ENCODE results near the gene LIX1.

Gene LIX1

DNA sequence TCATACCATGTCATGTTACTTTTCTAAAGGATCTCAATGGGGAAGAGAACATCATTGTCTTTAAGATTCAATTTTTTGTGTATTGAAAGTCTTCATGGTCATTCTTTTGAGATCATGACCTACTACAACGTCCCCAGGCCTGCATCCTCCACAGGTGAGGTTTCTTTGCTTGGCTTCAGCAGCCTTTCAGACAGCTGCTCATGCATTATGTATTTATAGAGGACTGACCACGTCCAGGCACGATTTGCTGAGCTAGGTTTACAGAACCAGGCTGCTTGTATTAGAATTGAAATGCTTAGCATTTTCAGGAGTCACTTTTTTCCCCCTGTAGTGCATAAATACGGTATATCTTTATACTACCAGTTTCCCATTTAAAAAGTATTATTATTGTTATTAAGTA, 70.4 kb downstream of the LIX1 start:
- DNase-seq: no peak

DNA sequence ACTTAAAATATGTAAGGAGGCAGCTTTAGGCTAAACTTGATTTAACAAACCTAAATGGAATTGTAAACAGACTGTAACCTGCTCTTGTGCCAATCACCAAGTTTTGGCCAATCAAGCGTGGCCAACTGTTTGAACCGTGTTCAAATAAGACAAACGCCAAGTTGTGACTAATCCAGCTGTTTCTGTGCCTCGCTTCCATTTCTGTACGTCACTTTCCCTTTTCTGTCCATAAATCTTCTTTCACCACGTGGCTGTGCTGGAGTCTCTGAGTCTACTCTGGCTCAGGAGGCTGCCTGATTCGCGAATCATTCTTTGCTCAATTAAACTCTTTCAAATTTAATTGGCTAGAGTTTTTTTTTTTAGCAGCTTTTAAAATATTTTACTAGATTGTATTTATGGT, 71.3 kb downstream of the LIX1 start:
- DNase-seq: peak; percentile 48

DNA sequence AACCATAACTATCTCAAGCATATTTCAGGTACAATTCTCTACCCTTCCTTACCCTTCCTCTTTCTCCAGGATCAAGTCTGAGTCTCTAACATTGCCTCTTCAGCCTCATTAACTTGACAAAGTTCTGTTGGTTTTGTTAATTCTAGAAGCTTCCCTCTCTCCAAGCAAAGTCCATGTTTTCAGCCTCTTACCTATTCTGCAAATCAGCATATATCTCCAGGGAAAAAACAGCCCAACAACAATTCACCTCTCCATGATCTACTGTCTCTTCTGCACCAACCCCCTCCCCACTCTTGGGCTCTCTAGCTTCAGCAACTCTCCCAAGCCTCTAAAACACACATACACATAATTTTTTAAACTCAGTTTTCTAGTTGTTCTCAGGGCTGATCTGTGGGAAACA, 72.2 kb downstream of the LIX1 start:
- no peak for DNase-seq

DNA sequence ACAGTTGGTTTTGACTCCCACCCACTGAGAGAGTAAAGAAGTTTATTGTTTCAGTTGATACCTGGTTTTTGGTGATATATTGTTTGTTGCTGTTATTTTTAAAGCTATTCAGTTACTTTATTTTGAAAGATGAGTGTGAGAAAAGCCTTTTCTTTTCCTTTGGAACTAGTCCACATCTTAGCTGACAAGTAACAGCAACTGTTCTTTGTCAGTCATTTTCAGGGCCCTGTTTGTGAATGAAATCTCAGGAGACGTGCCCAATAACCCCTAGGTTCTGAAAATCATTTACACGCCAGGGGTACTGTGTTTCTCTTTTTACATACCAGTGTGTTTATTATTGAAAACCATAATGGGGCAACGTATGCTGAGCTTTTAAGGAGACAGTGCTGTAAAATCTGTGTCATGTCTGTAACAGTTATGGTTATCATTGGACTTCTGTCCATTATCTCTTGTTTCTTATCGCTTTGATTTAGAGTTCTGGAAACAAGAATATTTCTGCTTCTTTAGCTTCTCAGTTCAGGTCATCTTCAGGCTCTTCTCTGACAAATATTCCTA, 75.0 kb downstream of the LIX1 start:
- DNase-seq: peak; percentile 44

DNA sequence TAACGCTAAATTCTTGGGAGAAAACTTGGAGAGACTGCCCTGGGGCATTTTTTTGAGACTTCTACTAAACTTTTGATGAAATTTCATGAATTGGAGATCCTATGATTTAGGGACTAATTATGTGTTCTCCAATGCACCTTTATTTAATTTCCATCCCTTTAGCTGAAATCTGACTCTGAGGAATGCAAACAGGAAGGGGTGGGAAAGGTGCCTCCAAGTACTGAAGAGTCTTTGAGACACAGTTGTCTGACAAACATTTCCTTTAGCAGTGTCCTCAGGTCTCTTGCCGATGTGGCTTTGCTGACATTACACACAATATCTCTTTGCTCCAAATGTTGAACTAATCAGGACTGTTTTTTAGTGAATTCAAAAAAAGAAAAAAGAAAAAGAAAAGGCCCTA, 76.9 kb downstream of the LIX1 start:
- peak; percentile 42 for DNase-seq

DNA sequence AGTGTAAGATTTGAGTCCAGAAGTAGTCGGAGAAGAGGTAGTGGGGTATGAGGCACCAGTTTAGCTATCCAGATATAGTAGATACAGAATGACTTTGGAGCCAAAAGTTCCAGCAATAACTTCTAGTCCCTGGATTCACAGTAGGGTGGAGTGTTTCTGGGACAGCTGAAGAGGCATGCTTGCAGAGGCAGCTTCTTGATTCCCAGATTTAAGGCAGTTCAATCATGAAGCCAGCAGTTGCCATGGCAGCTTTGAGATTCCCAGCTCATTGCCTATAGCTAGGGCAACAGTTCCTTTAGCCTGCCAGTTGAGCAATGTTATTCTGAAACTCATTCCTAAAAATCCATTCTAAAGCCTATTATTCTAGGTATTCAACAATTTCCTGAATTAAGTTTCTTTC, 79.2 kb downstream of the LIX1 start:
- peak; percentile 15 for DNase-seq

DNA sequence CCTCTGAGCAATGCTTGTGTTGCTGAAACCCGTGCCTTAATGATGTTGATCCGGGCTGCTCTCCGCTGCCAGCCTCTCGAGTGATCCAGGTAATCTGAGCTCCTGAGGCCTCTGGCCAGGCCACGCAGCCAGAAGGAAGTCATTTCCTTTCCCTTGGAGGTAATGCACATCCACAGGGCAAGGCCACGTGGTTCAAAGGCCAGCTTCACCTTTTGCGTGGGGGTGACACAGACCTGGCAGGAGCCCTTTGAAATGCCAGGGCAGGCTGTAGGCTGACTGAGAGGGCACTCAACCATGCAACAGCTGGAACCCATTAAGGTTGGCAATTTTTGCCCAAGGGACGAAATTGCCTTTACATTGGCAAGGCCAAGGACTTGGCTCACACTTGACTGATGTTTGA, 80.4 kb downstream of the LIX1 start:
- no peak for DNase-seq

DNA sequence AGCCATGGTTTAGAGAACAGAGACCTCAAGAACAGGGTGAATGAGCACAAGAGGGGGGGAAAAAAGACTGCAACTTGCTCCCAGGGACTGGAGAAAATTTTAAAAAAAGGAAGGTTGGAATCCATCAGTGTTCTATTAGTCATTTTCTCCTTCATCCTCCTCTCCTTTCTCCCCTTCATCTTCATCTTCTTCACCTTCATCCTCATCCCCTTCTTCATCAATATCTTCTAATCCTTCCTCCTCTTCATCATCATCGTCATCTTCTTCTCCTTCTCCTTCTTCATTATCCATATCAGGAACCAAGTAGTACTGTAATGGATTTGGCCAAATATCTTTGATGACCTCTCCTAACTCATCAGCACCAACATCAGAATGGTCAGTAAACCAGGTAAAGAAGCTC, 86.1 kb downstream of the LIX1 start:
- no peak for DNase-seq

DNA sequence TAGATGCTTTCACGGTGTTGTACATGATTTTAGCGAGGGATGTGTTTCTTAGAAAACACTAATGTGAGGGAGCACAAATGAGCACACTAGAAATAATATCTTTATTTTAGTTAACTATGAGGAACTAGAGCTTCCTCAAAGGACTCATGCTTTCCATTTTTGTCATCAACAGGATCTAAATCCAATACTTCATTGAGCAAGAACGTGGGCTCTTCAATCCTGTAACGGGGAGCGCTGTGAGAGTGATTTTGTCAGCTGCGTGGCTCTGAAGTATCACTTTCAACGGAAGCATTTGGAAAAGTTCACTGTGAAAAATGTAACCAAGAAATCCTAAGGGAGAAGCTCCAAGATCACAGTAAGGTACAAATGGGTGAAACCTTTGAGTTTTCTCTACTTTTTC, 93.2 kb downstream of the LIX1 start:
- no peak for DNase-seq

DNA sequence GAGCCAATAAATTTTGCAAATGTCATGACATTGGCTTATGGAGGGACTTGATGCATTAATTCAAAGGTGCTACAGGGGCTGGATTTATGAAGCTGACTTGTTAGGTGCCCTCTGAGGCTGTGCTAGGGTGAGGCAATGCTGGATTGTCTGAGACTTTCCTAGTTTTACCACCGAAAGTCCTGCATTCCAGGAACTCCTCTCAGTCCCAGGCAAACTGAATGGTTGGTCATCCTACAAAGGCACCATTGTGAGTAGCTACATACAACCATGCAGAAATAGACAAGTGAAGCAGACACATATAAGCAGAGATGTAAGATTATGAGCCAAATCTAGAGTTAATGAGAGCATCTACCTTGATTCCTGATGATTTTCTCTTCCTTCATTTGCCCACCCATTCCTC, 95.3 kb downstream of the LIX1 start:
- no peak for DNase-seq

DNA sequence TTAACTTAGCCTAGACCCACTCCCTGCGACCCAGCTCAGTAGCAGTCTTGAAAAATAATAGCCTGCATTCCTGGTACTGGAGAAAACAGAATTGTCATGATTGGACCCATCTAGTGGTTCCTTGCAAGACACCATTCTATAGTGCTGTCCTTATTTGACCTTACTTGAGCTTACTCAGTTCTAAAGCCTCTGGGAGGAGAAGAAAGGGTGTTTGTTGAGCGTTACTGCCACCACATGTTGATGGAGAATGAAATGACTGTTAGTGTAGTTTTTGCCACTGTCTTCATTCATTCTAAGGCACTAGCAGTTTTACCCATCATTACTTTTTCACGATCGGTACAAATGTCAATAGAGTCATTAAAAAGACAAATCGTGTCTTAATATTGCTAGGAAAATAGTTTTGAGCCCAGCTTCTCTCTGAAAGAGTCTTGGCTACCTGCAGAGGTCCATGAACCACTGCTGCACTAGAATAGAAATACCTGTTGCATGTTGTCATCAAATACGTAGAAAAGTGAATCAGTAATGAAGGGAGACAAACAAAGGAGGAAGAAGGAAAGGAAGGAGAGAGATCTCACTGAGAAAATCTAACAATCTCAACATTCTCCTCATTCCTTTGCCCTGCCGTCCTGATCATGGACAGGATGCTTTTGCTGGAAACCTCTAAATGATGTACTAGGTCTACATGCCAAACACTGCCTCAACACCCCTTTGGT, 96.0 kb downstream of the LIX1 start:
- peak; percentile 12 for DNase-seq

DNA sequence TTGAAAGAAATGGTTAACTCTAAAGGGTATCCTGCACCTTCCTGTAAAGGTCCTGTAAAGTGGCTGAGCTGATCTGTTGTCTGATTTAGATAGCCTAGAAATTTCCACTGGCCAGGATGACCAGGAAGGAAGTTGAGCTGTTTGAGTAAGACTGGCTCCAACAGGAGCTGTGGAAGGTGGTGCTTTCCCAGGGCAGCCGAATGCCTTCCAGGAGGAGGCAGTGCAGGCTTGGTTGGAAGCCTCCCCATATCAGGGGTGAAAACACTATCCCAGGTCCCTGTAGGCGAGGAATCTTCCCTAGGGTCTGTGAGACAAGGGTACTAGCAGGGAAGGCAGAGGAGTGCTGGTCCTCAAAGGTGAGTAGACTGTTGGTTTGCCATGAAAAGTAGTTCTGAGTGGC, 98.4 kb downstream of the LIX1 start:
- DNase-seq: peak; percentile 52

DNA sequence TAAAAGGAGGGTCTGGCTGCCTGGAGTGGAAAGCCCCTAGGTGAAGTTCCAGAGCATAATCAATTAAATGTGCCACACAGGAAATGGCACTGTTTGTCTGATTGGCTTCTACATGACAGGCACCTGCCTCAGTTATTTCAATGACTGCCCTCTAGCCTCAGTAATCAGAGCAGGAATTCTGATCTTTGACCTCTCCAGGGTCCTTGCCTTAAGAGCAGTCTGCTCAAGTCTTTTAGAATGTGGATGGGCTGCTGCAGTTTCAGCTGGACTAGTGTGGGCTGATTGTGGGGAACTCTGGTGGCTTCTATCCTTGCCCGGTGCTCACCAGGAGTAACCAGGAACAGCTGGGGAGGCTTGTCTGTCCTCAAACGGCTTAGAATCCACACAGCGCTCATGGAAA, 98.9 kb downstream of the LIX1 start:
- no peak for DNase-seq

DNA sequence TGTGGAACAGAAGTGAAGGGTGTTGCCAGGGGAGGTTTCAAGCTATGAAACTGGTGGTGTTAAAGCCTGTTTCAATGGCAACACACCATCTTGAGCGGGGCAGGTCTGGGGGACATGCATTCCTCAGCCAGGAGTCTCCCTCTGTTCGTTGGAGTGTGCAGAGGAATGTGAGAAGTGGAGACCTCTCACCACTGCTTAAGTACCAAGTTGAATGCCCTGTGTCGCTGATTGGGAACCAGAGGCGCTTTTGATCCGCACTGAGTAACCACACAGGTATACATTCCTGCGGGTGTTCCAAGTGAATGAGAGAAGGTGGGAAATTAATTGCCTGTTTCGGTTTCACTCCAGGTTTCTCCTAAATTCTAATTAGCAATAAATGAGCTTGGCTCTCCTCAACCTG, 99.4 kb downstream of the LIX1 start:
- DNase-seq: no peak

All from NCI-H69 (cell line).